Peyer's patch (tissue), 4 donors: ENCODE data around the gene WDR19.

Experiments used
- CTCF ChIP-seq, 6 experiments: fragments of 450-650 bp in 4 of 6; fragments of 200-600 bp in 2 of 6; sonication (generic) in 1 of 6; IDR thresholded peaks; one replicate each; pipeline ENCODE4 v1.5.1; 2017 to 2019; ENCODE audit warnings: antibody characterized with exemption in 6 of 6, mild to moderate bottlenecking in 3 of 6, moderate library complexity in 1 of 6
- POLR2A ChIP-seq, 2 donors: fragments of 450-650 bp; IDR thresholded peaks; one replicate each; pipeline ENCODE4 v1.5.1; 2017; ENCODE audit warnings: antibody characterized with exemption in 2 of 2, mild to moderate bottlenecking in 2 of 2, moderate library complexity in 2 of 2

- TF ChIP-seq CTCF (IDR thresholded peaks at IDR 0.05) (no peak), POLR2A (IDR thresholded peaks at IDR 0.05) (no peak)
These were observed 77.4 kb downstream of the WDR19 start for GRCh38 chr4:39259571-39260330.
